Measurements from ENCODE around the gene JAG2. TPM values are rescaled to one million over a fixed set of nuclear protein-coding genes. Genes with fewer than 3 reads are reported as not detected.

The JAG2 gene
- total RNA-seq, 1 donor from 2014 or later = 3.8 TPM

- H3K4me3 Mint-ChIP-seq (ENCODE audit: low read depth) = peak overlapping the region; percentile 64
- peaks cover 3% of the 10 kb centered on the region for H3K27me3 Mint-ChIP-seq
- H3K36me3 Mint-ChIP-seq (ENCODE audit: insufficient read depth) = peaks cover 3% of the 10 kb centered on the region
- H3K4me1 Mint-ChIP-seq (ENCODE audit: low read depth) = peaks cover 12% of the 10 kb centered on the region
- peak; percentile 80 for DNase-seq (ENCODE audit: low spot score, unreplicated experiment)
- peaks cover 4% of the 10 kb centered on the region for H3K9me3 Mint-ChIP-seq (ENCODE audit: low read depth)
- TF ChIP-seq CTCF (IDR thresholded peaks at IDR 0.05; ENCODE audit: unreplicated experiment) = peak; percentile 74
- peak overlapping the region; percentile 49 for H3K27ac Mint-ChIP-seq
These were observed 75.0 kb downstream of the JAG2 start for GRCh38 chr14:105093431-105094192.

- Mint-ChIP-seq H3K36me3 (ENCODE audit: insufficient read depth) (no peaks in the 10 kb centered on the region), H3K4me3 (ENCODE audit: low read depth) (peak overlapping the region; percentile 80), H3K9me3 (ENCODE audit: low read depth) (no peaks in the 10 kb centered on the region), H3K27me3 (peaks cover 3% of the 10 kb centered on the region), H3K27ac (peak overlapping the region; percentile 85), H3K4me1 (ENCODE audit: low read depth) (peaks cover 14% of the 10 kb centered on the region)
- no peak for DNase-seq (ENCODE audit: low spot score, unreplicated experiment)
- TF ChIP-seq CTCF (IDR thresholded peaks at IDR 0.05; ENCODE audit: unreplicated experiment) = no peak
These were observed 75.5 kb downstream of the JAG2 start for GRCh38 chr14:105093038-105093430.

- no peak for DNase-seq (ENCODE audit: low spot score, unreplicated experiment)
- Mint-ChIP-seq H3K9me3 (ENCODE audit: low read depth) (no peaks in the 10 kb centered on the region), H3K27me3 (peaks cover 5% of the 10 kb centered on the region), H3K27ac (peak overlapping the region; percentile 85), H3K36me3 (ENCODE audit: insufficient read depth) (no peaks in the 10 kb centered on the region), H3K4me3 (ENCODE audit: low read depth) (peak overlapping the region; percentile 80), H3K4me1 (ENCODE audit: low read depth) (peaks cover 16% of the 10 kb centered on the region)
- no peak for TF ChIP-seq CTCF (IDR thresholded peaks at IDR 0.05; ENCODE audit: unreplicated experiment)
These were observed 76.2 kb downstream of the JAG2 start for GRCh38 chr14:105092171-105093037.

GRCh38 chr14:105091517-105092170 lies 76.9 kb downstream of the JAG2 start:
- no peak for DNase-seq (ENCODE audit: low spot score, unreplicated experiment)
- Mint-ChIP-seq H3K4me1 (ENCODE audit: low read depth) (peaks cover 16% of the 10 kb centered on the region), H3K36me3 (ENCODE audit: insufficient read depth) (no peaks in the 10 kb centered on the region), H3K27ac (no peak overlapping the region), H3K9me3 (ENCODE audit: low read depth) (no peaks in the 10 kb centered on the region), H3K4me3 (ENCODE audit: low read depth) (peak overlapping the region; percentile 16), H3K27me3 (peaks cover 3% of the 10 kb centered on the region)
- no peak for TF ChIP-seq CTCF (IDR thresholded peaks at IDR 0.05; ENCODE audit: unreplicated experiment)

- Mint-ChIP-seq H3K4me3 (ENCODE audit: low read depth) (no peak overlapping the region), H3K9me3 (ENCODE audit: low read depth) (no peaks in the 10 kb centered on the region), H3K27me3 (peaks cover 2% of the 10 kb centered on the region), H3K27ac (no peak overlapping the region), H3K4me1 (ENCODE audit: low read depth) (peaks cover 17% of the 10 kb centered on the region), H3K36me3 (ENCODE audit: insufficient read depth) (no peaks in the 10 kb centered on the region)
- DNase-seq (ENCODE audit: low spot score, unreplicated experiment) = no peak
- no peak for TF ChIP-seq CTCF (IDR thresholded peaks at IDR 0.05; ENCODE audit: unreplicated experiment)
These were observed 77.5 kb downstream of the JAG2 start for GRCh38 chr14:105091054-105091516.
